Brain microvascular endothelial cell (primary cell): ENCODE measurements around the gene AKAP13.
A peak's percentile ranks its signal among the peaks of the same experiment; 100 is the strongest.

Source experiments
- DNase-seq: peaks from one replicate; pipeline ENCODE4 v3.0.0-alpha.2; 2020
- H3K27ac ChIP-seq: fragments of 250-450 bp; sonication (Bioruptor Pico); 2 replicates; pipeline ENCODE4 v1.5.1; 2020; ENCODE audit warnings: mild to moderate bottlenecking, moderate library complexity
- H3K27me3 ChIP-seq: fragments of 250-450 bp; sonication (Bioruptor Pico); replicated peaks from 2 replicates; pipeline ENCODE4 v1.5.1; 2020; ENCODE audit warnings: mild to moderate bottlenecking
- H3K36me3 ChIP-seq: fragments of 250-450 bp; sonication (Bioruptor Pico); replicated peaks from 2 replicates; pipeline ENCODE4 v1.5.1; 2020; ENCODE audit warnings: mild to moderate bottlenecking
- H3K4me3 ChIP-seq: 2 replicates; pipeline ENCODE4 v1.5.1; 2011; ENCODE audit warnings: low read depth, mild to moderate bottlenecking, control low read depth, low read length, moderate library complexity
- in situ Hi-C: cut with HindIII; loops from 2 replicates; pipeline ENCODE4 v1.10.0; 2017; ENCODE audit warnings: low sequenced_read_pairs, low pct_ligation_motif_present
- TF ChIP-seq, protein P1 (sequence below): IDR thresholded peaks from 2 replicates; pipeline ENCODE4 v1.5.1; 2011; ENCODE audit warnings: low read depth, mild to moderate bottlenecking, moderate library complexity, low read length, control low read depth, inconsistent platforms; ENCODE audit errors: missing control alignments

The AKAP13 gene

DNA sequence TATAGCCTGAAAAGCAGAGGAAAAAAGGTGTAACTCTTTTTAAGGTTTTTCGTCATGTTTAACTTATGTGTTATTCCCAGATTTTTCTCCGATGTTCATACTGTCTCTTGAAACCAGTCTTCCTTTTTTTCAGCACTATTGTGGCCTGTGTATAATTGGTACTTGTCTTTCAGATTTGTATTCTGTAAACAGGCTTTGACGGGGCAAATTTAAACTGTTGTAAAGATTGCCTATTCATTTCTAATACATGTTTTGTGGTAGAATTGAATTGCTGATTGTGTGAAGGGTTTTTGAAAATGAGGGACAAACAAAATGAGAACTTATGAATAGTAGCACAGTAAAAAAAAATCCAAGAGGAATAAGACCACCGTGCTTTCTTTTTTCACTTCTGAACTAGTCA, 33.6 kb downstream of the AKAP13 start:
- H3K36me3 ChIP-seq: no peaks in the 10 kb centered on the region
- no peak overlapping the region for H3K4me3 ChIP-seq
- in situ Hi-C loops: no loop called here
- TF ChIP-seq, protein P1, sequence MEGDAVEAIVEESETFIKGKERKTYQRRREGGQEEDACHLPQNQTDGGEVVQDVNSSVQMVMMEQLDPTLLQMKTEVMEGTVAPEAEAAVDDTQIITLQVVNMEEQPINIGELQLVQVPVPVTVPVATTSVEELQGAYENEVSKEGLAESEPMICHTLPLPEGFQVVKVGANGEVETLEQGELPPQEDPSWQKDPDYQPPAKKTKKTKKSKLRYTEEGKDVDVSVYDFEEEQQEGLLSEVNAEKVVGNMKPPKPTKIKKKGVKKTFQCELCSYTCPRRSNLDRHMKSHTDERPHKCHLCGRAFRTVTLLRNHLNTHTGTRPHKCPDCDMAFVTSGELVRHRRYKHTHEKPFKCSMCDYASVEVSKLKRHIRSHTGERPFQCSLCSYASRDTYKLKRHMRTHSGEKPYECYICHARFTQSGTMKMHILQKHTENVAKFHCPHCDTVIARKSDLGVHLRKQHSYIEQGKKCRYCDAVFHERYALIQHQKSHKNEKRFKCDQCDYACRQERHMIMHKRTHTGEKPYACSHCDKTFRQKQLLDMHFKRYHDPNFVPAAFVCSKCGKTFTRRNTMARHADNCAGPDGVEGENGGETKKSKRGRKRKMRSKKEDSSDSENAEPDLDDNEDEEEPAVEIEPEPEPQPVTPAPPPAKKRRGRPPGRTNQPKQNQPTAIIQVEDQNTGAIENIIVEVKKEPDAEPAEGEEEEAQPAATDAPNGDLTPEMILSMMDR: no peak
- DNase-seq: no peak
- H3K27ac ChIP-seq: peak overlapping the region; percentile 91
- H3K27me3 ChIP-seq: no peaks in the 10 kb centered on the region

DNA sequence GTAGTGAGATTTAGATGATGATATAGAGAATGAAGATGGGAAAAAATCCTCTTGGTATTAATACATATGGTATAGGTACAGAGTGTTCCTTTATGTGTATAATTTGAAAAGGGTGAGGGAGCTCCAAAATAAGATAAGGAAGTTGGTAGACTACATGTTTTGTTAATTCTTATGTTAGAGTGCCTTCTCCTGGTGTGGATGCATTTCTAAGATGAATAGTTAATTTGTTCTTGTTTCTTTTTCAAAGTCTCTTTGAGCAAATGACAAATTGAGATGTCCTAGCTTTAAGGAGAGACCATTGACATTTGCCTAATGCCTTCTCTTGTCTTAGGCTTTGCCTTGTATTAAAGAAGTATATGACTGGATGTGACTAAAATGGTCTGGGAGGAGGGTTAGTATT, 34.1 kb downstream of the AKAP13 start:
- TF ChIP-seq, protein P1: no peak
- H3K27ac ChIP-seq: peak overlapping the region; percentile 91
- DNase-seq: no peak
- no peaks in the 10 kb centered on the region for H3K36me3 ChIP-seq
- no peak overlapping the region for H3K4me3 ChIP-seq
- in situ Hi-C loops: no loop called here
- no peaks in the 10 kb centered on the region for H3K27me3 ChIP-seq

DNA sequence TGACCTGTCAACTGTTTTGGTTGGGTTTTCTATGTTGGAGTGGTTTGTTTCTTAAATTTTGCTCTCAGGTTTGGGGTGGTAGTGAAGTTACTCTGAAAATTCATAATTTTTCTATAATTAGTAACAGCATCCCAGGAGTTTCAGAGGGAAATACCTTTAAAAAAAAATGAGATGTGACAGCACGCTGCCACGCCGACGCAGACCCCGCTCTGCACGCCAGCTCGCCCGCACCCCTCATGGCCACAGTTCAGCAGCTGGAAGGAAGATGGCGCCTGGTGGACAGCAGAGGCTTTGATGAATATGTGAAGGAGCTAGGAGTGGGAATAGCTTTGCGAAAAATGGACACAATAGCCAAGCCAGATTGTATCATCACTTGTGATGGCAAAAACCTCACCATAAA, 34.6 kb downstream of the AKAP13 start:
- in situ Hi-C loops: no loop called here

DNA sequence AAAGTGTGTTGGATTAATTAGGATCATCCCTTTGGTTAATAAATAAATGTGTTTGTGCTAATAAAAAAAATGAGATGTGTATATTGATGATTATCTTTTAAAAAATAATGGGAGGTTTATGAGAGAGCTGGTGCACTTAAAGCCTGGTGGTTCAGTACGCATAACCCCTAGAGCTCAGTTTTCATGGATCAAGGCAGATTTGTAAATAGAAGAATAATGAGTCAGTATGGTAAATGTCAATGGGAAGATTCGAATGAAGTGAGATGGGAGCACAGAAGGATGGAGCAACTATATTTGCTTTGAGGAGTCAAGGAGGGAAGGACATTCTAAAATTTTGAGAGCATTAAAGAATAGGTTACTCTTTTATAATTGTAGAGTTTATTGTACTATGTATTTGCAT, 35.4 kb downstream of the AKAP13 start:
- H3K36me3 ChIP-seq: no peaks in the 10 kb centered on the region
- DNase-seq: no peak
- TF ChIP-seq, protein P1: no peak
- H3K4me3 ChIP-seq: no peak overlapping the region
- no peak overlapping the region for H3K27ac ChIP-seq
- in situ Hi-C loops: no loop called here
- no peaks in the 10 kb centered on the region for H3K27me3 ChIP-seq

More for the DNA sequence above, 34.6 kb downstream of the AKAP13 start:
- peak overlapping the region; percentile 91 for H3K27ac ChIP-seq
- H3K27me3 ChIP-seq: no peaks in the 10 kb centered on the region
- TF ChIP-seq, protein P1: no peak
- H3K36me3 ChIP-seq: no peaks in the 10 kb centered on the region
- no peak overlapping the region for H3K4me3 ChIP-seq
- DNase-seq: no peak

DNA sequence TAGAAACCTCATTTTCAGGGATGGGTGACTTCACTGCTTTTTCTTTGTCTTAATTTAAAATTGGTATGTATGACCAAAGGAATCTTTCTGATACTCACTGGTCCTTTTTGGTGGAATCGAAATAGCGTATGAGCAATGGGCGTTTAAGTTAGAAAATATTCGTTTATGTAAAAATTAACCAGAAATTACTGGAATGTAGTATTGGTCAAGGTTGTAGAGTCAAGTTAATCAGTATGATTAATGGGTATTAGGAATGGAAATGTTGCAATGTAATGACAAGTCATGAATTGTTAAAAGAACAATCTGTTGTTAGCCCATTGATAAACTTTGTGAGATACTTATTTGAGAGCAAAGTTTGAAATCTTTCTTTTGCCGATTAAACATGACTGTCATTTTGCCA, 36.9 kb downstream of the AKAP13 start:
- no peak for DNase-seq
- H3K4me3 ChIP-seq: no peak overlapping the region
- H3K27ac ChIP-seq: no peak overlapping the region
- TF ChIP-seq, protein P1: no peak
- H3K27me3 ChIP-seq: no peaks in the 10 kb centered on the region
- no peaks in the 10 kb centered on the region for H3K36me3 ChIP-seq
- in situ Hi-C loops: no loop called here

DNA sequence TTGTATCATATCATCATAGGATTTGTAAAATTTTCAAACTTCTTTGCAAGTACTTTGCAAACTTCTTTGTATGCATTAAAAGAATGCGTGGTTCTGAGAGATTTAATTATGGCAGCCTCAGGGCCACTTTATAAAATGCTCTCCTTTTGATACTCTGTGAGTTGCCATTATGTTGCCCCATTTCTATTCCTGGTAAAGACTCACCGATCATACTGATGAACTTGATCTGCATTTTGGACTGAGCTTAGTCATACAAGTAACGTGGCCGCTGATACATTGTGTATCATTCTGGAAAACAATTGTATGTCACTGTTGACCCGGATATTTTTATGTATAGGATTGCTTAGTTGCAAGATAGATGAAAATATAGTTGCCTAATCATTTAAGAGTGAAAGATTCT, 38.8 kb downstream of the AKAP13 start:
- no peaks in the 10 kb centered on the region for H3K27me3 ChIP-seq
- no peak overlapping the region for H3K4me3 ChIP-seq
- DNase-seq: peak; percentile 48
- no peak overlapping the region for H3K27ac ChIP-seq
- in situ Hi-C loops: no loop called here
- TF ChIP-seq, protein P1: no peak
- no peaks in the 10 kb centered on the region for H3K36me3 ChIP-seq
